ENCODE data around the gene ZC3H12C. TPM values are rescaled to one million over a fixed set of nuclear protein-coding genes. Genes with fewer than 3 reads are reported as not detected.

ZC3H12C gene
- total and polyA plus RNA-seq, 2 of the 13 experiments (the other 11 are each of a cell fraction or from before 2014, with no cell fraction given) = 2.4 to 5.7 TPM

DNA sequence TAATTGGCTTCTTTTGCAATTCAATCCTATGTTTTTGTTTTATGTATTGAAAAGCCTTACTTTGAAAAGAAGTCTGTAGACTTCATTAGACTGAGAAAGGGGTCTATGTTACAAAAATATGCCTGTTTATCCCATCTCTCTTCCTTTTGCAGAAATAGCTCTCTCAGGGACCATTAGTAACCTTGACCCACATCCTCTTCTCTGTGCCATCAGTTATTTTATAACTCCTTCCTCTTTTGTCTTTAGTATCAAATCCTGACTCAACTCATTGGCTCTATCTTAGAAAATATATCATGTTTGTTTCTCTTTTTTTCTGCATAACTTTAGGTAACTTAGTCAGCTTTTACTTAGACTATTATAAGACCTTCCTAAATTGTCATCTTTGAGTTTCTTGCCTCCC lies 20.3 kb downstream of the ZC3H12C start (continued):
- no peak for TF ChIP-seq ARID4A (CRISPR knock-in tag; IDR thresholded peaks at IDR 0.05; ENCODE audit: borderline replicate concordance)

DNA sequence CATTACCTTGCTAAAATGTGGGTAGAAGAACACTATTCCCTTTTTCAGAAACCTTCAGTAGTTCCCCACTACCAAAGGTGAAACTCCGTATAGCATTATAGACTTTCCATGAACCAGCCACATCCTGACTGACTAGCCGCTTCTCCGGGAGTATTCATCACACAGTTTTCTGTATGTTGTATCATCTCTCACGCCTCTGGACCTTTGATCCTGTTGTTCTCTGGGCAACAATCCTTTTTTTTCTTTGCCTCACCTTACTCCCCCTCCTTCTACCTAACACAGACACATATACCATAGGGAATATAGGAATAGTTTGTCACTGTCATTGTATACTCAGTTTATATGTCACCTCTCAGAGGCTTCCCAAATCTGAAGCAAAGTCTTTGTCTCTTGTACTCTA lies 20.8 kb downstream of the ZC3H12C start:
- ChIA-PET CTCF (ENCODE audit: low intra/inter-chr PET ratio, low total read pairs) (no interaction called here), POLR2A (no interaction called here)
- FAIRE-seq (no peak), ATAC-seq (no peak; the same call in 1 of the 3 replicates), DNase-seq (ENCODE audit: low spot score) (no peak)
- 0 out of 5 replicates have a peak, but pooled peaks cover 0 to 3% of the 10 kb centered on the region in 2 experiments for H3K36me3 ChIP-seq (replicated peaks in 1 of 2; ENCODE audit: control insufficient read depth in 1 of 2, insufficient read depth in 2 of 2, low read length in 2 of 2)
- in situ Hi-C loops (cut with HindIII; ENCODE audit: extremely low pct_ligation_motif_present, low pct_unique_long_range_greater_than_20kb) = no loop called here
- no peak overlapping the region for H3K9ac ChIP-seq (ENCODE audit: insufficient read depth, low read depth, low read length)
- H3K27ac ChIP-seq (ENCODE audit: extremely low read length, insufficient read depth, low read length) = no peak overlapping the region
- H3K4me1 ChIP-seq (ENCODE audit: insufficient read depth, low read length) = 0 out of 2 replicates have a peak, but pooled peaks cover 6% of the 10 kb centered on the region
- H3K4me2 ChIP-seq (ENCODE audit: low read depth, low read length) = no peak overlapping the region
- H3K79me2 ChIP-seq (ENCODE audit: insufficient read depth, low read length) = no peaks in the 10 kb centered on the region
- no peak overlapping the region for H2AFZ ChIP-seq (ENCODE audit: low read length)
- BruUV-seq (replicated peaks) = no TSS peak
- H4K20me1 ChIP-seq (ENCODE audit: insufficient read depth, low read length) = no peaks in the 10 kb centered on the region
- no peaks in the 10 kb centered on the region for H3K27me3 ChIP-seq (ENCODE audit: control insufficient read depth in 1 of 2, insufficient read depth in 2 of 2, low read length in 2 of 2)
- no peak for TF ChIP-seq ETV6 (CRISPR knock-in tag; conservative IDR thresholded peaks at IDR 0.05)
- no peak for TF ChIP-seq FOSL2 (CRISPR knock-in tag; IDR thresholded peaks at IDR 0.05)
- no peak for TF ChIP-seq GATA4 (IDR thresholded peaks at IDR 0.05; ENCODE audit: borderline replicate concordance, low read depth)
- 83% methylated on average over 4 of the region's 4 CpGs for WGBS (ENCODE audit: low lambda C conversion rate)
- H3K4me3 ChIP-seq (replicated peaks in 1 of 3; ENCODE audit: insufficient read depth in 1 of 3, low read depth in 2 of 3, low read length in 3 of 3) = no peak overlapping the region
- intact Hi-C loops (cut with micrococcal nuclease; ENCODE audit: unreplicated experiment) = no loop called here
- H3K9me3 ChIP-seq (ENCODE audit: low read length) = no peaks in the 10 kb centered on the region
